Activated T-cell treated with anti-CD3 and anti-CD28 coated beads for 4 hours (primary cell): Measurements from ENCODE around the gene GTPBP2.

ENCODE experiments used
- DNase-seq: peaks from one replicate; pipeline ENCODE4 v3.0.0-alpha.2; 2020

Gene GTPBP2

DNA sequence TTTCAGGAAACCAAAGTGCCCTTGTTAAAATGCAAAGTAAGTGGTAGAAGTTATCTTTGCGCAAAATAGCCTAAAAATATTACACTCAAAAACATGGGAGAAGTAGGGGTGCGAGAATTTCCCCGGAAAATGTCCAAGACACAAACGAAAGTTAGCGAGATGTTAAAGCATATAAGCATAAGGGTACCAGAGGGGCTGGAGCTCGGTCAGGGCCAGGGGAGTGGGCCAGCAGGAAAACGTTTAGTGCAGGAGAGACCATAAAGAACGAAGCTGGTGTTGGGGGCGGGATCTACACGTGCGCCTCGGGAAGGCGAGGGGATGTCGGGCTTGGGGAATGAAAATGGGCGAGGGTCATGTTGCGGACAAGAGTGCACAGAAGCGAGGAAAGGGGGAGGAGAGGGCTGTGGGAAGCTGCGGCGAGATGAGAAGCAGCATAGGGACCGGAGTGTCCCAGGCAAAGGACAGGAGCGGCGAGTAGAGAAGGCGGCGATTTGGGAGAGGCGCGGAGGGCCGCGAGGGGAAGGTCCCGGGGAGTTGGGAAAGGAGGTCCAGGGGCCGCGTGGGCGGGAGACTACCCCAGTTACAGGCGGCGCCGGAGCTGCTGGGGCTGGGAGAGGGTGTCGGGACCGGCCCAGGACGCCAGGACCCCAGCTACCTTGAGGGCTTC, 53.8 kb downstream of the GTPBP2 start:
- peak; percentile 4 for DNase-seq

DNA sequence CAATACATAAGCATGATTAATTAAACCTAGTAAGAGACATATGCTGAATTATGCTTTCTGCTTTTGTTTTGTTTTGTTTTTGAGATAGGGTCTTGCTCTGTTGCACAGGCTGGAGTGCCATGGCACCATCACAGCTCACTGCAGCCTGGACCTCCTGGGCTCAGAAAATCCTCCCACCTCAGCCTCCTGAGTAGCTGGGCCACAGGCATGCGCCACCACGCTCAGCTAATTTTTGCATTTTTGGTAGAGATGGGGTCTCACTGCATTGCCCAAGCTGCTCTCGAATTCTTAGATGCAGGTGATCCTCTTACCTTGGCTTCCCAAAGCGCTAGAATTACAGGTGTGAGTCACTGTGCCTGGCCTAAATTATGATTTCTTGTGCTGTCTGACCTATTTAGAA, 57.0 kb downstream of the GTPBP2 start:
- no peak for DNase-seq

DNA sequence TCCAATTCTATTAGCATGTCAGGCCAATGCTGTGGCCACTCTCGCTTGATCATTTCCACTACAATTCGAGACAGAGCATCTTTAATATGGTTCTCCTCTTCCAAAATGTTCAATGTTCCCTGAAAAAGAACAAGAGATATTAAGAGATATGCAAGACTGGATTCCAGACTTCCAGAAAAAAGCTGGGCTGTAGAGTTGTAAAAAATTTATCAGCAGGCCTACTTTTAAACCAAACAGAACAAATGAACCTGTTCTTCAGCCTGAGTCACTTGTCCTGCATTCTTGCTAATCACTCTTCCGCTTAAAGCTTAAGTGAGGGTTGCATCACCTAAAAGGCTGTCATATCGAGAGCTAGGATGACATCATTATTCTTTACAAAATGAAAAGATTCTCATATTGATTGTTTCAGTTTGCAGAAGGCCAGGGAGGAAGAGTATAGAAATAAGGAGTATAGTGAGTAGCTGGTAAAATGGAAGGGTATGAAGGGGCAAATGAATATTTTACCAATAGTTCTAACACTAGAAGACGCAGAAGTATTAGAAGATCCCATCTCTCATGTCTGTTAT, 58.1 kb downstream of the GTPBP2 start:
- no peak for DNase-seq
